Muscle of leg (tissue), 11 donors: ENCODE measurements around the gene EOLA1. TPM values are rescaled to one million over a fixed set of nuclear protein-coding genes. Genes with fewer than 3 reads are reported as not detected.
A peak's percentile ranks its signal among the peaks of the same experiment; 100 is the strongest.
"Not testable (repeated sequence)": the region's sequence is repeated elsewhere in the genome, so short reads cannot be mapped to it uniquely, and the experiment has no call there.

Experiments
- DNase-seq: peaks from one replicate; pipeline ENCODE4 v3.0.0; 2013
- H3K27ac ChIP-seq: one replicate; pipeline ENCODE4 v1.5.1; 2013; ENCODE audit warnings: mild to moderate bottlenecking, low read length, control low read depth
- H3K27me3 ChIP-seq: one replicate; pipeline ENCODE4 v1.6.1; 2013; ENCODE audit warnings: low read length; ENCODE audit not compliant: control insufficient read depth, insufficient read depth
- H3K36me3 ChIP-seq: one replicate; pipeline ENCODE4 v1.6.1; 2013; ENCODE audit warnings: low read length; ENCODE audit not compliant: control insufficient read depth, insufficient read depth
- H3K4me1 ChIP-seq: one replicate; pipeline ENCODE4 v1.6.1; 2013; ENCODE audit warnings: low read length; ENCODE audit not compliant: control insufficient read depth, insufficient read depth
- H3K4me3 ChIP-seq: one replicate; pipeline ENCODE4 v1.5.1; 2013; ENCODE audit warnings: low read length, control low read depth
- H3K9me3 ChIP-seq: replicated peaks from 2 replicates; pipeline ENCODE4 v1.6.1; 2013; ENCODE audit warnings: low read depth, low read length; ENCODE audit not compliant: control insufficient read depth
- WGBS: methylation state at CpG from one replicate; pipeline ENCODE4 v1.1.5; 2013; ENCODE audit warnings: missing lambda C conversion rate; ENCODE audit not compliant: insufficient coverage; 5-methylcytosine and 5-hydroxymethylcytosine counted together
- polyA plus RNA-seq, 8 donors: library from polyadenylated mRNA; unstranded; fragments of 120-200 nt; gene quantifications; one replicate each; pipeline versions ENCODE4 v1.2.1 to v1.2.3, GENCODE V29; 2013; ENCODE audit warnings: inconsistent platforms in 1 of 8, low replicate concordance in 1 of 8; ENCODE audit not compliant: insufficient read length in 8 of 8, insufficient read depth in 1 of 8
- total RNA-seq: library from RNA; stranded (reverse); fragments of 120-200 nt; gene quantifications from one replicate; pipeline ENCODE4 v1.2.4, GENCODE V29; 2013

EOLA1 gene
- total and polyA plus RNA-seq, 9 donors: 19.9 to 26.3 (median 22.0) TPM

DNA sequence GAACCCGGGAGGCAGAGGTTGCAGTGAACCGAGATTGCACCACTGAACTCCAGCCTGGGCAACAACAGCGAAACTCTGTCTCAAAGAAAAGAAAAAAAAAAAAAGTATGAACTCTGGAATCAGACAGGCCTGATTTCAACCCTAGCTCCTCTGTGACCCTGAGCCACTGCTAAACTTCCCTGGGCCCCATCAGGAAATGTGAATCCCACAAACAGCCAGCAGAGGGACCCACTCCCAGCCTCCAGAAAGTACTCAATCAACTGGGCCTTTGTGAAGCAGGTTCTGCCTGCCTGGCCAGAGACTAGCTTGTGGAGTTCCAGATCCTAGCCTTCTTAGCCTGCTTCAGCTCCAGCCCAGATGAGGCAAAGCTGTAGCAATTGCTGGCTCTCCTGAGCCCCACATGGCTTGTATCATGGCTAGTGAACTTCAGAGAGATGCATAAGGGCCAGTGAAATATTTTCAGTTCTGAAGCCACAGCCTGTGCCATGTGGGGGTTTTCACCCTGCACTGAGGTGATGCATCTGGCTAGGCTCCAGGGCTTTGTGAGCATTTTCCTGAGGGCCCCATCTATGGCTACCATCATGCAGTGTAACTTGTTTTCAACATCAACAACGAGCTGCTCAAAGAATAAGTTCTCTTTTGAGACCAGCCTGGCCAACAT lies 28.5 kb upstream of the EOLA1 start:
- Histone ChIP-seq H3K9me3 (no peaks in the 10 kb centered on the region), H3K36me3 (no peaks in the 10 kb centered on the region), H3K27ac (no peak overlapping the region), H3K27me3 (peaks cover 20% of the 10 kb centered on the region), H3K4me1 (peaks cover 3% of the 10 kb centered on the region), H3K4me3 (no peak overlapping the region)
- peak; percentile 44 for DNase-seq
- WGBS: 43% methylated on average over 3 of the region's 4 CpGs

DNA sequence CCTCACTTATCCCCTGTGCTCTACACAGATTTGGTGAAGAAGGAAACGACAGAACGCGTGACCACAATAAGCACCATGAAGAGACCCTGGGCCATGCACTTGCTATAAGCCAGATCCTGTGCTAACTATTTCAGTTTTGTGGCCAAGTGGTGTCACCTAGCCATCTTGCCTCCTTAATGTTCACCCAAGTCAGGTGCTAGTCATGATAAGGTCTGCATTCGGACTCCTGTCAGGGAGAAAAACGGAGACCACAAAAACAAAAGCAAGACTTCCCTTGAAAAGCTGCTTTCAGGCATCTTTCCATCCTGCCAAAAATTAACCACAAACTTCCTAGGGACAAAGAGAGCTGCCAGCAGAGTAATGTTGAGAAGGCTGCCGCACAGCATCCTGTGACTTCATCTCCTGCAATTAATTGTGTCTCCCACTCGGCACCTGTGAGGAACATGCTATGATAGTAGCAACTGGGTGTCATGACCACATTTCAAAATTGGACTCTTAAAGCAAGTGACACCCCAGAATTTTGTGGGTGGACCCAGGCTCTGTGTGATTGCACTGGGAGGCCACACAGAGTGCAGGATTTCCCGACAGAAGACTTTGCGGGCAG lies 26.9 kb upstream of the EOLA1 start:
- 82% methylated on average over 8 of the region's 9 CpGs for WGBS
- peak; percentile 40 for DNase-seq
- no peak overlapping the region for H3K27ac ChIP-seq

GRCh38 chrX:149515954-149516602 lies 24.7 kb upstream of the EOLA1 start:
- WGBS: no CpG with 5 or more reads among the region's 4 CpGs
- no peak for DNase-seq
- Histone ChIP-seq H3K27ac (no peak overlapping the region), H3K4me3 (no peak overlapping the region), H3K27me3 (no peaks in the 10 kb centered on the region), H3K9me3 (no peaks in the 10 kb centered on the region), H3K4me1 (peaks cover 3% of the 10 kb centered on the region), H3K36me3 (no peaks in the 10 kb centered on the region)

More for the DNA sequence above, 26.9 kb upstream of the EOLA1 start:
- no peaks in the 10 kb centered on the region for H3K36me3 ChIP-seq
- no peak overlapping the region for H3K4me3 ChIP-seq
- H3K4me1 ChIP-seq: peaks cover 3% of the 10 kb centered on the region
- H3K27me3 ChIP-seq: peaks cover 13% of the 10 kb centered on the region
- no peaks in the 10 kb centered on the region for H3K9me3 ChIP-seq

- H3K36me3 ChIP-seq: no peaks in the 10 kb centered on the region
- no peaks in the 10 kb centered on the region for H3K9me3 ChIP-seq
- peaks cover 3% of the 10 kb centered on the region for H3K4me1 ChIP-seq
- no peak for DNase-seq
- WGBS: no CpG with 5 or more reads among the region's 2 CpGs
- H3K4me3 ChIP-seq: no peak overlapping the region
- no peaks in the 10 kb centered on the region for H3K27me3 ChIP-seq
- no peak overlapping the region for H3K27ac ChIP-seq
Measured at GRCh38 chrX:149516604-149517003, 24.2 kb upstream of the EOLA1 start.

- Histone ChIP-seq H3K9me3 (no peaks in the 10 kb centered on the region), H3K27me3 (peaks cover 5% of the 10 kb centered on the region), H3K36me3 (no peaks in the 10 kb centered on the region), H3K4me1 (peaks cover 1% of the 10 kb centered on the region), H3K27ac (no peak overlapping the region), H3K4me3 (no peak overlapping the region)
- WGBS: 80% methylated on average over 1 of the region's 1 CpG
- no peak for DNase-seq
Measured at GRCh38 chrX:149517308-149517707, 23.5 kb upstream of the EOLA1 start.

- H3K27ac ChIP-seq: no peak overlapping the region
- H3K4me3 ChIP-seq: no peak overlapping the region
- no peak for DNase-seq
- H3K36me3 ChIP-seq: no peaks in the 10 kb centered on the region
- no peaks in the 10 kb centered on the region for H3K9me3 ChIP-seq
- H3K4me1 ChIP-seq: no peaks in the 10 kb centered on the region
- H3K27me3 ChIP-seq: peaks cover 11% of the 10 kb centered on the region
- WGBS: no CpG with 5 or more reads among the region's 7 CpGs
Measured at GRCh38 chrX:149518236-149518635, 22.6 kb upstream of the EOLA1 start.

DNA sequence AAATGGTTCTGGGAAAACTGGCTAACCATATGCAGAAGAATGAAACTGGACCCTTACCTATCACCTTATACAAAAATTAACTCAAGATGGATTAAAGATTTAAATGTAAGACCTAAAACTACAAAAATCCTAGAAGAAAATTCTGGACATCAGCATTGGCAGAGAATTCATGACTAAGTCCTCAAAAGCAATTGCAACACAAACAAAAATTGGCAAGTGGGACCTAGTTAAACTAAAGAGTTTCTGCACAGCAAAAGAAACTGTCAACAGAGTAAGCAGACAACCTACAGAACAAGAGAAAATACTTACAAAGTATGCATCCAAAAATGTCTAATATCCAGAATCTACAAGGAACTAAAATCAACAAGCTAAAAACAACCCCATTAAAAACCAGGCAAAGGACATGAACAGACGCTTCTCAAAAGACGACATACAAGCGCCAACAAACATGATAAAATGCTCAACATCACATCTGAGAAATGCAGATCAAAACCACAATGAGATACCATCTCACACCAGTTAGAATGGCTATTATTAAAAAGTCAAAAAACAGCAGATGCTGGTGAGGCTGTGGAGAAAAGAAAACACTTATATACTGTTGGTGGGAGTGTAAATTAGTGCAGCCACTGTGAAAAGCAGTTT lies 20.1 kb upstream of the EOLA1 start:
- H3K4me1 ChIP-seq, H3K27ac ChIP-seq, H3K36me3 ChIP-seq, H3K9me3 ChIP-seq, H3K4me3 ChIP-seq, DNase-seq: not testable (repeated sequence)
- no CpG with 5 or more reads among the region's 3 CpGs for WGBS
- peaks cover 13% of the 10 kb centered on the region for H3K27me3 ChIP-seq

DNA sequence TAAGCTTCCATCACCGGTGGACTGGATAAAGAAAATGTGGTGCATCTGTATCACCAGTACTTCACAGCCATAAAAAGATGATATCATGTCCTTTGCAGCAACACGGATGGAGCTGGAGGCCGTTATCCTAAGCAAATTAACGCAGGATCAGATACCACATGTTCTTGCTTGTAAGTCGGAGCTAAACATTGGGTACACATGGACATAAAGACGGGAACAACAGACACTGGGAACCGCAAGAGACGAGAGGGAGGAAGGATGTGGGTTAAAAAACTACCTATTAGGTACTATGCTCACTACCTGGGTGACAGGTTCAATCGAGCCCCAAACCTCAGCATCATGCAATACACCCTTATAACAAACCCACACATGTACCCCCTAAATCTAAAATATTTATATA lies 19.4 kb upstream of the EOLA1 start:
- Histone ChIP-seq H3K36me3 (no peaks in the 10 kb centered on the region), H3K27me3 (peaks cover 13% of the 10 kb centered on the region), H3K27ac (no peak overlapping the region), H3K9me3 (no peaks in the 10 kb centered on the region), H3K4me3 (no peak overlapping the region), H3K4me1 (peaks cover 7% of the 10 kb centered on the region)
- no peak for DNase-seq
- 69% methylated on average over 4 of the region's 9 CpGs for WGBS

GRCh38 chrX:149522916-149523315 lies 17.9 kb upstream of the EOLA1 start:
- DNase-seq: no peak
- no CpG with 5 or more reads among the region's 2 CpGs for WGBS
- H3K36me3 ChIP-seq: no peaks in the 10 kb centered on the region
- H3K9me3 ChIP-seq: no peaks in the 10 kb centered on the region
- H3K4me1 ChIP-seq: peaks cover 8% of the 10 kb centered on the region
- H3K4me3 ChIP-seq: no peak overlapping the region
- no peak overlapping the region for H3K27ac ChIP-seq
- peaks cover 13% of the 10 kb centered on the region for H3K27me3 ChIP-seq

- not testable (repeated sequence) for H3K36me3 ChIP-seq, H3K4me3 ChIP-seq, H3K9me3 ChIP-seq, H3K4me1 ChIP-seq, H3K27ac ChIP-seq
- no CpG with 5 or more reads among the region's 10 CpGs for WGBS
- DNase-seq: peak; percentile 56
- H3K27me3 ChIP-seq: peaks cover 13% of the 10 kb centered on the region
Measured at GRCh38 chrX:149525389-149525788, 15.4 kb upstream of the EOLA1 start.
